Measurements from ENCODE around the gene TTLL13. TPM values are rescaled to one million over a fixed set of nuclear protein-coding genes. Genes with fewer than 3 reads are reported as not detected.
"Not testable (repeated sequence)": the region's sequence is repeated elsewhere in the genome, so short reads cannot be mapped to it uniquely, and the experiment has no call there.

TTLL13 gene
- total RNA-seq, 2 donors from 2014 or later, result not detected

GRCh38 chr15:90287101-90287500 is 37.7 kb downstream of the TTLL13 start:
- Histone ChIP-seq H3K27ac (no peak overlapping the region), H3K9me3 (no peaks in the 10 kb centered on the region), H3K4me3 (no peak overlapping the region), H3K4me1 (peaks cover 7% of the 10 kb centered on the region), H3K36me3 (replicated peaks in 1 of 2; ENCODE audit: insufficient read depth in 1 of 2, low read depth in 2 of 2) (no peaks in the 10 kb centered on the region), H3K27me3 (no peaks in the 10 kb centered on the region)
- no peak for DNase-seq
- 45 to 48% methylated on average over 5 of the region's 5 CpGs for WGBS, 2 donors
- intact Hi-C loops (cut with DNase I), result no loop called here
- TF ChIP-seq POLR2A (IDR thresholded peaks at IDR 0.05), result no peak
- TF ChIP-seq, protein P1, sequence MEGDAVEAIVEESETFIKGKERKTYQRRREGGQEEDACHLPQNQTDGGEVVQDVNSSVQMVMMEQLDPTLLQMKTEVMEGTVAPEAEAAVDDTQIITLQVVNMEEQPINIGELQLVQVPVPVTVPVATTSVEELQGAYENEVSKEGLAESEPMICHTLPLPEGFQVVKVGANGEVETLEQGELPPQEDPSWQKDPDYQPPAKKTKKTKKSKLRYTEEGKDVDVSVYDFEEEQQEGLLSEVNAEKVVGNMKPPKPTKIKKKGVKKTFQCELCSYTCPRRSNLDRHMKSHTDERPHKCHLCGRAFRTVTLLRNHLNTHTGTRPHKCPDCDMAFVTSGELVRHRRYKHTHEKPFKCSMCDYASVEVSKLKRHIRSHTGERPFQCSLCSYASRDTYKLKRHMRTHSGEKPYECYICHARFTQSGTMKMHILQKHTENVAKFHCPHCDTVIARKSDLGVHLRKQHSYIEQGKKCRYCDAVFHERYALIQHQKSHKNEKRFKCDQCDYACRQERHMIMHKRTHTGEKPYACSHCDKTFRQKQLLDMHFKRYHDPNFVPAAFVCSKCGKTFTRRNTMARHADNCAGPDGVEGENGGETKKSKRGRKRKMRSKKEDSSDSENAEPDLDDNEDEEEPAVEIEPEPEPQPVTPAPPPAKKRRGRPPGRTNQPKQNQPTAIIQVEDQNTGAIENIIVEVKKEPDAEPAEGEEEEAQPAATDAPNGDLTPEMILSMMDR (IDR thresholded peaks at IDR 0.05), result no peak
- ATAC-seq, result no peak

DNA sequence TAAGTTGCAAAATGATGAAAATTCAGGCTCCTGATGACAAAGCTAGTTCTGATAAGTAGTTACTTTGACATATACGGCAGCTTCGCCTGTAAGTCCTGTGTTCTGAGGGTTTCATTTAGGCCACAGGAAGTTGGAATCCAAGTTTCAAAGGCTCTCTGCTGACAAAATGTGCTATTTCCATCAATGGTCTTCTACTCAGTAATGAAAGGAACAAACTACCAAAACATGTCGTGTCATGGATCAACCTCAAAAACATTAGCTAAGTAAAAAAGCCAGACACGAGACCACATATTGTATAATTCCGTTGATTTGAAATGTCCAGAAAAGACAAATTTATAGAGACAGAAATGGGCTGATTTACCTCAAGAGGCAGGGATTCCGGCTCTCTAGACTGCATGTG is 38.6 kb downstream of the TTLL13 start:
- intact Hi-C loops (cut with DNase I), result no loop called here
- DNase-seq (no peak), ATAC-seq (no peak)
- Histone ChIP-seq H3K9me3 (no peaks in the 10 kb centered on the region), H3K4me3 (no peak overlapping the region), H3K27ac (no peak overlapping the region), H3K27me3 (no peaks in the 10 kb centered on the region), H3K4me1 (peaks cover 7% of the 10 kb centered on the region), H3K36me3 (replicated peaks in 1 of 2; ENCODE audit: insufficient read depth in 1 of 2, low read depth in 2 of 2) (no peaks in the 10 kb centered on the region)
- 79 to 84% methylated on average over 6 of the region's 6 CpGs for WGBS, 2 donors
- no peak for TF ChIP-seq POLR2A (IDR thresholded peaks at IDR 0.05)
- TF ChIP-seq, protein P1 (IDR thresholded peaks at IDR 0.05), result no peak

- Histone ChIP-seq H3K36me3 (replicated peaks in 1 of 2; ENCODE audit: insufficient read depth in 1 of 2, low read depth in 2 of 2) (no peaks in the 10 kb centered on the region), H3K27me3 (no peaks in the 10 kb centered on the region), H3K27ac (no peak overlapping the region), H3K9me3 (no peaks in the 10 kb centered on the region), H3K4me3 (no peak overlapping the region), H3K4me1 (peaks cover 39% of the 10 kb centered on the region)
- TF ChIP-seq, protein P1 (IDR thresholded peaks at IDR 0.05), result no peak
- no peak for TF ChIP-seq POLR2A (IDR thresholded peaks at IDR 0.05)
- DNase-seq, result peak; percentile 65 to 82 (median 72)
- intact Hi-C loops (cut with DNase I), result no loop called here
- WGBS, 2 donors, result 59 to 70% methylated on average over 15 to 16 of the region's 16 CpGs
- ATAC-seq, result no peak
These were observed 42.5 kb downstream of the TTLL13 start for GRCh38 chr15:90291679-90292356.

GRCh38 chr15:90293040-90293810 is 43.9 kb downstream of the TTLL13 start:
- H3K4me3 ChIP-seq; H3K27me3 ChIP-seq; H3K9me3 ChIP-seq; intact Hi-C loops (cut with DNase I); H3K36me3 ChIP-seq (replicated peaks in 1 of 2; ENCODE audit: insufficient read depth in 1 of 2, low read depth in 2 of 2): not testable (repeated sequence)
- DNase-seq (peak; percentile 97 to 99 (median 98)), ATAC-seq (peak; percentile 99)
- peaks cover 39% of the 10 kb centered on the region for H3K4me1 ChIP-seq
- peak overlapping the region; percentile 65 to 91 (median 88) for H3K27ac ChIP-seq
- WGBS, 2 donors, result 26 to 37% methylated on average over 10 to 13 of the region's 13 CpGs
- TF ChIP-seq, protein P1 (IDR thresholded peaks at IDR 0.05), result peak; percentile 87 to 99 (median 98)
- TF ChIP-seq POLR2A (IDR thresholded peaks at IDR 0.05), result peak; percentile 92 to 98 (median 96)

All from body of pancreas (tissue), 4 donors.